Hepatocyte (in vitro differentiated cells): ENCODE results near the gene TMEM184B.

Source experiments
- CTCF ChIP-seq: fragments of 200-600 bp; sonication (generic); IDR thresholded peaks from 2 replicates; pipeline ENCODE4 v1.5.1; 2016; ENCODE audit warnings: antibody characterized with exemption, mild to moderate bottlenecking; ENCODE audit not compliant: poor library complexity
- EZH2 ChIP-seq: fragments of 200-600 bp; sonication (generic); IDR thresholded peaks from 2 replicates; pipeline ENCODE4 v1.6.1; 2016; ENCODE audit warnings: antibody characterized with exemption, mild to moderate bottlenecking, borderline replicate concordance
- EZH2phosphoT487 ChIP-seq: fragments of 200-600 bp; sonication (generic); IDR thresholded peaks from one replicate; pipeline ENCODE4 v1.6.1; 2018; ENCODE audit warnings: antibody characterized with exemption, mild to moderate bottlenecking, low read depth, moderate library complexity; ENCODE audit not compliant: unreplicated experiment, severe bottlenecking

DNA sequence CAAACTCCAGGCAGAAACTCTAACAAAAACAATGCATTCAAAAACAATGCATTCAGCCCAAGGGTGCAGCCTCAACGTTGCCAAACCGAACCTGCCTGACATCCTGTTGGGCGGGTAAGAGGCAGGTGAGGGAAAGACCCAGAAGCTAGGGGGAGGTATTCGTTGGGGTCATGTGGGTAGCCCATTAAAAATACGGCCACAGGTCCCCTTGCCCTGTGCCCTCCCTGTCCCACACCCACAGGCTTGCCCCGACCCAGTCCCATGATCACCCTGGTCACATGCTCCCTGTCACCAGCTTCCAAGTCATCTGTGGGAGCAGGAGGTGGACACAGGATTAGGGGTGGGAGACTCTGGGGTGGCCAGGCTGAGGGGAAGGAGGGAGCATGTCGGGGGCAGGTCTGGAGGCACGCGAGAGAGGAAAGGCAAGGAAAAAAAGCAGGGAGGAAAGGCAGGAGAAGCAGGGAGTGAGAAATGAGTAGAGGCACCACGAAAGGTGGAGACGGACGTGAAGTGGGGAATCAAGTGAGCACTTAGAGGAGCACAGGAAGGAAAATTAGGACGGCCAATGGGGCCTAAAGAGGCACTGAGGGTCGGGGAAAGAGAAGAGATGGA lies 91.9 kb downstream of the TMEM184B start:
- TF ChIP-seq EZH2, result no peak
- no peak for TF ChIP-seq CTCF
- TF ChIP-seq EZH2phosphoT487, result no peak
